ENCODE results near the gene RIPK4.
"Not testable (repeated sequence)": the region's sequence is repeated elsewhere in the genome, so short reads cannot be mapped to it uniquely, and the experiment has no call there.

RIPK4 gene

GRCh38 chr21:41733951-41734689 is 32.7 kb downstream of the RIPK4 start:
- DNase-seq: no peak

DNA sequence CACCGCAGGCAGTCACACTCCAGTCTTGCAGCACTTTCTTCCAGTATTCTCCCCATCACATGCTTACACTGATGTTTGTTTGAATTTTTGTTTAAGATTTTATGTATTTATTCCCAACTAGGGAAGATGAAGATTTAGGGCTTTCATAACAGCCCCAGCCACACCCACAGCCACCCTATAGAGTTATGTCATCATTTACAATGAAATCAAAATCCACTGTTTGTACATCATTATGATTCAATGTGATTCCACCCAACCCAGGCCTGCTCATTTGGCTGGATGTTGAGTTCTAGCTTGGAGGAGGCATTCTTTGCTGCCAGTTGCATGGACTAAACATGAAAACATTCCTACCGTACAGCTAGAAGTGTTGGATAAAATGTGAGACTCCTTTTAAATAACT is 35.8 kb downstream of the RIPK4 start:
- DNase-seq: no peak

DNA sequence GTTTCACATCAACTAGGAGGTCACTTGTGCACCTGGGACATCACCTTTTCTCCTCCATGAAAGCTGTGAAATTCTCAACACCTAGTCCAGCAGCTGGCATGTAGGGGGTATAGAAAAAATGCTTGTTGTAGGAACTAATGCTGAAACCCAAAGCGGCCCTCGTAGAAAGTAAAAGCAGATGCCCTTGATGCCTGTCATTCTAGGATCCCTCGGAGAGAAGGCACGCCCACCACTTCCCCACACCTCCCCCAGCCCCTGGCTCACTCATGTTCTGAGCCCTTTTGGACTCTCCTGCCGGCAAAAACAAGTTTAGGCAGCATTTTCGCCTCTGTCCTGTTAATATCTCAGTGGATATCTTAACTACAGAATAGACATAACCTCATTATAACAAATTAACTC is 36.5 kb downstream of the RIPK4 start:
- DNase-seq: no peak

DNA sequence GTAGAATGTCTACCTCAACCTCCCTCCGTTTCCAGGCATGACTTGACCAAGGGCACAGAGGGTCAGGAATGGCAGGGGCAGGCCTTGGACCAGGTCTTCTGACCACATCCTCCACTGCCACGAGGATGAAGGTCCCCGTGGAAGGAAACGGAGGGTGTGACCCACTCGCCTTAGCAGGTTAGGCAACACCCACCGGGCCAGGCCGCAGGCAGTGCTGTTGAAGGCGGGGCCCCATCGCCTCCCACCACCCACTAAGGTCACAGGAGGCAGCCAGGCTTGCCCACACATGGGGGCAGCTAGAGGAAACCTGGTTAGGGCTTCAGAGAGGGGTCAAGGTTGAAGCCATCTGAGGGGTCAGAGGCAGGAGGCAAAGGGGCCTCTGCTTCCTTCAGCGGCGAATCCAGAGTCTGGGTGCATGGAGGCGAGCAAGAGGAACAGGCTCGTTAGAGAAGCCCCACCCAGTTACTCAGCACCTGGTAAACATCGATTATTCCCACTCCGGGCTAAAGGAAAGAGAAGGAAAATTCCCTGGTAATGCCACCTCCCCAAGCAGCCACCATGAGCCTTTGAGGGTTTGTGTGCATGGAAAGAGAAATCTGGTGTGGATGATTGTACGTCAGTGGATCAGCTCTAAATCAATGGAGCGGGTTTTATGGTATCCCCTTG is 37.0 kb downstream of the RIPK4 start:
- no peak for DNase-seq

DNA sequence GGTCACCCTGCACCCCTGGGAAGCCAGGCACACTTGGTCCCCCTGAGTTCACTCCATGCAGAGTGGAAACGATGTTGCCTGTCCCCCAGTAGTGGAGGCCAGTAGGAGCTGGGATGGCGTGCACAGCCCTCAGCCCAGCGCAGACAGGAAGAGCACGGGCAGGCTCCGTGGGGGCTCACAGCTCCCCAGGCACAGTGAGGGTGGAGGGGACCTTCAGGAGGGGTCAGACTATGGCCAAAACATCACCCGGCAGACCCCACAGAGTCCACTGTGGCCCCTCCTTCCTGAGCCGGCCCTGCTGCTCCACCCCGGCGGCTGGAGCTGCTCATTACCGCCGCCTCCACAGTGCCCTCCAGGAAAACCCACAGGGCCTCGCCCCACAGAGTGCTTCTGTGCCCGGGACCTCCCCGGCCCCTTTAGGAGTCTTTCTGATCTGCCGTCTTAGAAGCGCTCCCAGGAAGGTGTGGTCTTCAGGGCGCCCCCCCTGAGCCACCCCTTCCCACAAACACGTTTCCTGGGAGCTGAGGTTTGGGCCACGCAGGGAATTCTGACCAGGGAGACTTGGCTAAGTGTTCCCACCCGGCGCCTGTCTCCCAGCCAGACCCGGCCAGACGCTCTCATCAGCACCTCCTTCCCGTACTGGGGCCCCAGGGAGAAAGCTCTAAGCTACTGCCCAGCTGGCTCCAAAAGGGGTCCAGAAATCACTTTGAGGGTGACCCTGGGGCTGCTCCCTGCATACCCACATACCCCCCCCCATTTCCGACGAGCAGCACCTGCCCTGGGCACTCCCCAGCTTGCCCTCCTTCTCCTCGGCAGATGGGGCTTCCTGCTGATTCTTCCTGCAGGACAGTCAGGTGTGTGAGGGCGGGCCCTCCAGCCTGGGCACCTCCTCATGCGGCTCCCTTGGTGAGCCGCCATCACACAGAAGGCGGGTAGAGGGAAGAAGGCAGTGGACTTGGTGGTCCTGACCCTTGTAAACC is 38.8 kb downstream of the RIPK4 start:
- DNase-seq: no peak

DNA sequence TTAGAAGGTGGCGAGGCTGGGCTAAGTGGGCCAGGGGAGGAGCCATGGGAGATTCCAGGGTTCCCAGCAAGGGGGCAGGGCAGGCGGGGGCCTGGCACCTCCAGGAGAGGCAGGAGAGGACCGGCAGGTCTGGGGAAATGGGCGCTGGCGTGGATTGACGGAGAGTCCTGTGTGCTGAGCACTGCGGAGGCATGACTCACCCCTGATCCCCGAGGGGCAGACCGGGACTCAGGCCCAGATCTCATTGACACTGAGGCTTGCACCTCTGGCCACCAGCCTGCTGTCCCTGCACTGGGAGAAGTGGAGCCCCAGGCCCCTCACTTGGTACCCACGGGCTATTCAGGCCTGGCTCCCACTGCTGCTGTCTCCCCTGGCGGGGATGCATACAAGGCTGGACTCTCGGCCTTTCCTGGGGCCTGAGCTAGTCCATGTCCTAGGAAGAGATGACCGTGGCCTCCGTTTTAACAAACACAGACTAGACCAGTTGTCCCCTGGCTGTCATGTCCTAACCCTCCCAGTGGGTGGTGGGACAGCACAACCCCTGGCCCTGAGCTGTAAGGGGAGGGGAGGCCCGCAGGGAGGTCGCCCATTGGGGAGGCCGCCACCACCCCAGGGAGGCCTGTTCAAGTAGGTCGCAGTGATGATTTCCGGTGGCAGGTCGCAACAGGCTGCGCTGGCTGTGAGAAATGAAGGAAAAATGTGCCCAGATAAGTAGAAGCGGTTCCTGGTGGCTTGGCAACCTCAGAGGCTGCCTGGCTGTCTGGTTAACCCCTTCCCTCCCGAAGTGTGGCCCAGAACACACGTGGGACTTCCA is 39.7 kb downstream of the RIPK4 start:
- no peak for DNase-seq

DNA sequence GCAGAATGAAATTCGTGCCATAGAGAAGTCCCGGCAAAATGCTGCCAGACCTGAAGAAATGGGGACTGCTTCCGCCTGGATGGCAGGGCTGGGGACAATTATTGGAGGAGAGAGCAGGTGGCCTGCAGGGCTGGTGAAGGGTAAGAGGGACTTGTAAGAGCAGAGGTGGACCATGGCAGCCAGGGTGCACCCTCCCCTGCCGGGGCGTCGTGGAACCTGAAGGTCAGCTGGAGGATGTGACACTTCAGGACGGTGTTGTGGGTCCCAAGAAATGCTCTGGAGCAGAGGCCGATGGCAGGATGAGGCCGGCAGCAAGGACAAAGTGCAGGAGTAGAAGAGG is 40.3 kb downstream of the RIPK4 start:
- DNase-seq: no peak

- no peak for DNase-seq
Measured at GRCh38 chr21:41726058-41726558, 40.7 kb downstream of the RIPK4 start.

DNA sequence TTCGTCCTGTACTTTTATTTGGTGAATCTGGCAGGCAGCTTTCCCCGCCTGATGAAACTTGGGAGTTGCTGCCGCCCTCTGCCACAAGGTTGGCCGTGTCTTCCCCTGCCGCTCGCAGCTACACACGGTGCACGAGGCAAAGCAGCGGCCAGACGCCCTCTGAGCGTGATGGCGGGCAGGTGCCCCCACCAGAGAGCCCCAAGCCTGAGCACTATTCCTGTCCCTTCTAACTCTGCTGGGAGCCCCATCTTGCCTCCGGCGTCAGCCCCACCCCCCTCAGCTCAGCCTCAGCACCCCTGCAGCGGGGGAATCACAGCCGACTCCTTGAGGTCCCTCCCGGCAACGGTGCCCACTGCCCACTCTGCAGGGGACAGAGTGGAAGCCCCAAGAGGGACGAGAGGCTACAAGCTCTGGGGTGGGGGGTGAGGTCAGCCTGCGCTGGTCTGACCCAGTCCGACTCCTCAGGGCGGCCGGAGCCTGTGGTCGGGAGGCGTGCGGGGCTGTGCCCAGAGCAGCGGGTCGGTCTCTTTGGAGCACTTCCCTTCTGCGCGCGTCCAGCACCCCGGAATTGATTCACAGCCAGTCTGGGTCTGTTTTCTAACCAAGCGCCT is 41.3 kb downstream of the RIPK4 start:
- DNase-seq: no peak

- not testable (repeated sequence) for DNase-seq
Measured at GRCh38 chr21:41723835-41724234, 43.0 kb downstream of the RIPK4 start.

- no peak for DNase-seq
Measured at GRCh38 chr21:41722052-41723018, 44.5 kb downstream of the RIPK4 start.

GRCh38 chr21:41720250-41720649 is 46.6 kb downstream of the RIPK4 start:
- DNase-seq: no peak

DNA sequence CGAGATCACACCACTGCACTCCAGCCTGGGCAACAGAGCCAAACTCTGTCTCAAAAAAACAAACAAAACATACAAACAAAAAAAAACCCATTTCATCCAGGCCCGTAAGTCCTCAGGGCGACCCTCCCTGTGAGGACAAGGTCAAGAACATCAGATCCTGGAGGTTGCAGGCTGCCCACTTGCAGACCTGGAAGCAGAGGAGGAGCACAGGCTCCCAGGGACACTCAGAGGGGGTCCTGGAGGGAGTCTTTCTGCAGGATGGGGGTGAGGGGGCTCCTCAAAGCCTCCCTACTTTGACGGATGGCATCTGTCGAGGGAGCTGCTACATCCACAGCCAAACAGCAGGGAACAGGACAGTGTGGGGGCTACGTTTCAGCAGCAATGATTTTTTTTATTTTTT is 47.2 kb downstream of the RIPK4 start:
- DNase-seq: no peak

- no peak for DNase-seq
Measured at GRCh38 chr21:41717573-41718330, 49.1 kb downstream of the RIPK4 start.

- DNase-seq: no peak
Measured at GRCh38 chr21:41716751-41717150, 50.1 kb downstream of the RIPK4 start.

GRCh38 chr21:41715649-41716281 is 51.1 kb downstream of the RIPK4 start:
- no peak for DNase-seq

GRCh38 chr21:41714299-41714865 is 52.5 kb downstream of the RIPK4 start:
- DNase-seq: not testable (repeated sequence)

DNA sequence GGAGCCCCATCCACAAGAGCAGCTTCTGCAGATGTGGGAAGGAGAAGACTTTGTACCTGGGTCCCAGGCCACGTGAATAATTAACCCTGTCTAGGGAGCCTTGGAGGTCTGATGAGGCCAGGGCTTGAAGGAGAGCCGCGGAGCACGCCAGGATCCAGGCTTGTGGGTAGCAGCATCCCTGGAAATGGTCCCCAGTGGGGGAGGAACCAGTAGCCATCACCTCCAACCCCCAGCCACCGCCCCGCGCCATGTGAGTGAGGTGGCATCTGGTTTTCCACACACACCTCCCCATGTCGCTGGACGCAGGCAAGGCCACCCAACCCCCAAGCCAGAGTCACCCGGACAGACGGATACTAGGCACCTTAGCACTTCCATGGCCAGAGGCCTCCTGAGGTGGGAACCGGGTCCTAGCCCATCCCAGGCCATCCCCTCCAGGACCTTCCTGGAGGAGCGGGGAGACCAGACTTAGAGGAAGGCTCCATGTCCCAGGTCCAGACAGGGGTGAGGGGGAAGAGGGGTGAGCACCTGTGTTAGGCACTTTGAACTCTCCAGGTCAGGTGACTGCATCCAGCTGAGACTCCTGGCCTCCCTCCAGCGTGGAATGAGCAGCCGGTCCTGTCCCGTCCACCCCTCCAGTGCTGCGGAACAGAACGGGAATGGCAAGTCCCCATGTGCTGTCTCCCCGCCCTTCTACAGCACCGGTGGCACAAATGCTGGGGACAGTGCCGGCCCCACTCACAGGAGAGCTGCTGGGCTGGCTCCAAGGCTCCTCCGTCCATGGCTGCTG is 53.2 kb downstream of the RIPK4 start:
- no peak for DNase-seq
